RWPE2 (cell line): ENCODE data around the gene IGSF3.

Experiments used
- ATAC-seq: fragments of 200-7000 bp; cut with Tn5 transposase; 3 replicates; pipeline ENCODE4 v1.9.1; 2021; ENCODE audit warnings: low read depth
- DNase-seq: peaks from one replicate; pipeline ENCODE4 v3.0.0-alpha.2; 2020; ENCODE audit warnings: low spot score
- H3K27ac ChIP-seq: fragments of 450-650 bp; 2 replicates; pipeline ENCODE4 v1.5.1; 2017; ENCODE audit warnings: mild to moderate bottlenecking; ENCODE audit not compliant: poor library complexity, severe bottlenecking
- H3K27me3 ChIP-seq: fragments of 250-450 bp; sonication (Bioruptor Pico); 2 replicates; pipeline ENCODE4 v1.5.1; 2021; ENCODE audit warnings: mild to moderate bottlenecking, moderate library complexity; ENCODE audit not compliant: insufficient read depth, poor library complexity, severe bottlenecking
- H3K36me3 ChIP-seq: fragments of 250-450 bp; sonication (Bioruptor Pico); 2 replicates; pipeline ENCODE4 v1.5.1; 2020; ENCODE audit warnings: low read depth, mild to moderate bottlenecking, moderate library complexity
- H3K4me1 ChIP-seq: fragments of 250-450 bp; sonication (Bioruptor Pico); 2 replicates; pipeline ENCODE4 v1.5.1; 2021; ENCODE audit warnings: mild to moderate bottlenecking, moderate library complexity; ENCODE audit not compliant: insufficient read depth, poor library complexity, severe bottlenecking
- H3K4me3 ChIP-seq: fragments of 250-450 bp; sonication (Bioruptor Pico); 2 replicates; pipeline ENCODE4 v1.5.1; 2021; ENCODE audit warnings: mild to moderate bottlenecking, moderate library complexity; ENCODE audit not compliant: severe bottlenecking
- H3K9me3 ChIP-seq: fragments of 250-450 bp; sonication (Bioruptor Pico); 2 replicates; pipeline ENCODE4 v1.5.1; 2021; ENCODE audit warnings: mild to moderate bottlenecking, moderate library complexity; ENCODE audit not compliant: severe bottlenecking
- CTCF ChIP-seq: fragments of 450-650 bp; IDR thresholded peaks from one replicate; pipeline ENCODE4 v1.5.1; 2017; ENCODE audit warnings: mild to moderate bottlenecking, moderate library complexity; ENCODE audit not compliant: poor library complexity, severe bottlenecking

The IGSF3 gene

DNA sequence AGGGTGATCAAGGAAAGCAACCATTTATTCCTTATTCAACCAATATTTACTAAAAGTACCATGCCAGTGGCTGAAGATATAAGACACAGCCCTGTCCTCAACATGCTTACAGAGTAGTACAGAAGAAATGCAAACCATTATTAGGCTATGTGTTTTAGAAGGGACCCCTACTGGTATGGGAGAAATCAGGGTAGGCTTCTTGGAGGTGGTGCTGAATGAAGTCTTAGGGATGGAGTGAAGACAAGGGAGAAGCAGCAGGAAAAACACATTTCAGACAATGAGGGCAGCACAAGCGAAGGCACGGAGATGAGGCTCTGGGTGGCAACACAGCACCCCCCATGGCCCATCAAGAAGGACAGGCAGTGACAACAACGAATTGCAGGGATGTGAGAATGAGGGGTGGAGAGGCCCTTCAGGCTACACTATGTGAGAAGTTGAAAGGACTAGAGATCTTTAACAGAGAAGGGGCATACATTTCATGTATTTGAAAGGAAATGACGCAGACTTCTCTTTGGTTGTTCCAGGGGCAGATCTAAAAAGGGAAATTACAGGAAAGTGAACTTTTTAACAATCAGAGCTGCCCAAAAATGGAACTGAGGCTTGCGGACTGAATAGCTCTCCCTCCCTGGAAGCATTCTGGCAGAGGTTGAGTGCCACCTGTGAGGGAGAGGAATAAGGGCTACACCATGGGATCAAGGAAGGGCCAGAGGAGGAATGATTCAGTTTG, 79.9 kb downstream of the IGSF3 start:
- no peak for TF ChIP-seq CTCF

DNA sequence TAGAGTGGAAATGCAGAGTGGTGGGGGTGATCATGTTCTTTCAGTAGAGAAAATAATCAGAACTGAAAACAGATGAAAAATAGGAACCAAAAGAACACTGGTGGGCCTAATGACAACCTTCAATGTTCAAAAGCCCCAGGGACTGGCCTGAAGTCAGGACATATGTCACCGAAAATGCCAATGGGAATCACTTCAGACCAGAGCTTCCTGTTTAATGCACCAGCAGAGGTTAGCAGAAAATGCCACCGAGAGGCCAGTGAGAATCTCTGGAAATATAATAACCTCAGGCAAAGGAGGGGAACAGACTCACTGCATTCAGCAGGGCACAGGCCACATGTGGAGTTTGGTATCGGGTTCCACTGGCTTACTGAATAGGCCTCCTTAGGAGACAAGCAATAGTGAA, 80.8 kb downstream of the IGSF3 start:
- Histone ChIP-seq H3K4me1 (peaks cover 3% of the 10 kb centered on the region), H3K27me3 (no peaks in the 10 kb centered on the region), H3K27ac (no peak overlapping the region), H3K36me3 (peaks cover 8% of the 10 kb centered on the region; the same call in 1 of the 2 replicates), H3K9me3 (no peaks in the 10 kb centered on the region), H3K4me3 (no peak overlapping the region)
- no peak for ATAC-seq
- TF ChIP-seq CTCF = no peak
- DNase-seq = no peak

More for the DNA sequence above, 79.9 kb downstream of the IGSF3 start:
- Histone ChIP-seq H3K4me1 (peaks cover 3% of the 10 kb centered on the region), H3K36me3 (peaks cover 8% of the 10 kb centered on the region; the same call in 1 of the 2 replicates), H3K9me3 (no peaks in the 10 kb centered on the region), H3K4me3 (no peak overlapping the region), H3K27me3 (no peaks in the 10 kb centered on the region), H3K27ac (no peak overlapping the region)
- DNase-seq (no peak), ATAC-seq (no peak)

- no peak for ATAC-seq
- H3K36me3 ChIP-seq = peaks cover 8% of the 10 kb centered on the region; the same call in 1 of the 2 replicates
- no peak overlapping the region for H3K27ac ChIP-seq
These were observed 81.6 kb downstream of the IGSF3 start for GRCh38 chr1:116585886-116586285.

DNA sequence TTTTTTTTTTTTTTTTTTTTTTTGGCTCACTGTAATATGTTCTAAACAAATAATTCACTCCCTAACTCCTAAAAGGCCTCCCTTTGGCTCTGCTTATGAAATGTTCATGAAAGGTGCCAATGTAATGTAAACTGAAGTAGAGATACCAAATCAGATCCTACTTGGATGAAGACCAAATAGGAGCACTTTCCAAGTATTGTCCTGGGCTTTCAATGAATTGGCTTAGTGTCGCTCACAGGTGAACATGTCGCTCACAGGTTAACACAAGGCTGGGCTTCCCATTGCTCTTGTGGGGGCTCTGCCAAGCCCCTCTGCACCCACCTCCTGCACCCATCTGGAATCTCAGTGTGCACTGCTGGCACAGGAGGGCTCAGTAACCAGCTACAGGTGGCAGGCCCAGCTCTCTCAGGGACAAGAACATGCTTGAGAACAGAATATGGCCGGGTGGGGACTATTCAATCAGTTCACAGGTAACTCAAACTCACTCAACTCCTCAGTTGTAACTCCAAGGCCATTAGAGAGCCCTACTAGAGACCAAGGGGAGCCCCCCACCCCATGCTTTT, 86.1 kb downstream of the IGSF3 start:
- no peaks in the 10 kb centered on the region for H3K27me3 ChIP-seq
- 0 out of 2 replicates have a peak, but pooled peaks cover 2% of the 10 kb centered on the region for H3K36me3 ChIP-seq
- H3K4me3 ChIP-seq = no peak overlapping the region
- DNase-seq (no peak), ATAC-seq (no peak)
- H3K27ac ChIP-seq = no peak overlapping the region
- no peaks in the 10 kb centered on the region for H3K9me3 ChIP-seq
- H3K4me1 ChIP-seq = no peaks in the 10 kb centered on the region
- no peak for TF ChIP-seq CTCF

More at GRCh38 chr1:116585886-116586285, 81.6 kb downstream of the IGSF3 start:
- no peak for DNase-seq
- Histone ChIP-seq H3K9me3 (no peaks in the 10 kb centered on the region), H3K4me1 (peaks cover 3% of the 10 kb centered on the region), H3K4me3 (no peak overlapping the region), H3K27me3 (no peaks in the 10 kb centered on the region)
- no peak for TF ChIP-seq CTCF
